Body of pancreas (tissue), 4 donors: ENCODE results near the gene CMTM5. TPM values are rescaled to one million over a fixed set of nuclear protein-coding genes. Genes with fewer than 3 reads are reported as not detected.

Source experiments
- ATAC-seq: fragments of 150-250 bp; one replicate; pipeline ENCODE4 v1.9.1; 2016
- DNase-seq, 4 donors: peaks; one replicate each; pipeline ENCODE4 v3.0.0-alpha.2; 2019
- H3K27ac ChIP-seq, 4 donors: fragments of 200-600 bp; sonication (generic); 1 replicate in 3 of 4; 2 replicates in 1 of 4; pipeline versions ENCODE4 v1.5.1 to v1.6.1; 2016 to 2019; ENCODE audit warnings: mild to moderate bottlenecking in 1 of 4, mixed read lengths in 1 of 4, moderate library complexity in 1 of 4
- H3K27me3 ChIP-seq, 2 donors: fragments of 200-600 bp; sonication (generic); one replicate each; pipeline ENCODE4 v1.6.0; 2016; ENCODE audit warnings: mild to moderate bottlenecking in 1 of 2
- H3K36me3 ChIP-seq, 2 donors: fragments of 200-600 bp; sonication (generic); replicated peaks in 1 of 2; 2 replicates each; pipeline ENCODE4 v1.5.1; 2016; ENCODE audit warnings: low read depth in 2 of 2; ENCODE audit not compliant: insufficient read depth in 1 of 2
- H3K4me1 ChIP-seq: fragments of 200-600 bp; sonication (generic); one replicate; pipeline ENCODE4 v1.6.0; 2016
- H3K4me3 ChIP-seq, 2 donors: fragments of 200-600 bp; sonication (generic); 1 replicate in 1 of 2; 2 replicates in 1 of 2; pipeline ENCODE4 v1.5.1; 2016 to 2019
- H3K9me3 ChIP-seq, 3 donors: fragments of 200-600 bp; sonication (generic); 1 replicate in 2 of 3; 2 replicates in 1 of 3; pipeline ENCODE4 v1.5.1; 2016
- CTCF ChIP-seq, 7 experiments: fragments of 450-650 bp in 4 of 7; fragments of 200-600 bp in 3 of 7; sonication (generic) in 3 of 7; IDR thresholded peaks; one replicate each; pipeline ENCODE4 v1.5.1; 2016 to 2019; ENCODE audit warnings: antibody characterized with exemption in 7 of 7
- POLR2A ChIP-seq, 3 donors: fragments of 450-650 bp; IDR thresholded peaks; one replicate each; pipeline ENCODE4 v1.6.1; 2016; ENCODE audit warnings: antibody characterized with exemption in 3 of 3, mild to moderate bottlenecking in 2 of 3
- WGBS, 2 donors: methylation state at CpG; one replicate each; pipeline ENCODE4 v1.1.5; 2017; 5-methylcytosine and 5-hydroxymethylcytosine counted together
- intact Hi-C: fragments of 100-400 bp; cut with DNase I; formaldehyde crosslinking; loops from one replicate; pipeline ENCODE4 v1.15.1; 2023
- total RNA-seq, 2 donors: library from RNA; depleted of rRNA; stranded (reverse); fragments of >200 nt; gene quantifications; one replicate each; pipeline ENCODE4 v1.1.0, GENCODE V29; 2016

Gene CMTM5
- total RNA-seq, 2 donors from 2014 or later = not detected

GRCh38 chr14:23348297-23348655 lies 28.6 kb upstream of the CMTM5 start:
- WGBS, 2 donors = 89 to 91% methylated on average over 6 of the region's 6 CpGs
- intact Hi-C loops = no loop called here
- Histone ChIP-seq H3K27me3 (no peaks in the 10 kb centered on the region), H3K4me1 (peaks cover 16% of the 10 kb centered on the region), H3K27ac (no peak overlapping the region), H3K36me3 (no peaks in the 10 kb centered on the region), H3K4me3 (no peak overlapping the region), H3K9me3 (no peaks in the 10 kb centered on the region)
- DNase-seq (no peak), ATAC-seq (no peak)
- TF ChIP-seq CTCF (IDR thresholded peaks at IDR 0.05) (no peak), POLR2A (IDR thresholded peaks at IDR 0.05) (no peak)

GRCh38 chr14:23349156-23349845 lies 27.5 kb upstream of the CMTM5 start:
- Histone ChIP-seq H3K4me1 (peaks cover 16% of the 10 kb centered on the region), H3K27ac (no peak overlapping the region), H3K4me3 (no peak overlapping the region), H3K27me3 (no peaks in the 10 kb centered on the region), H3K9me3 (no peaks in the 10 kb centered on the region), H3K36me3 (no peaks in the 10 kb centered on the region)
- DNase-seq (no peak), ATAC-seq (no peak)
- 75 to 85% methylated on average over 8 of the region's 8 CpGs for WGBS, 2 donors
- no peak for TF ChIP-seq POLR2A (IDR thresholded peaks at IDR 0.05)
- TF ChIP-seq CTCF (IDR thresholded peaks at IDR 0.05) = no peak
- intact Hi-C loops = no loop called here

- Histone ChIP-seq H3K4me3 (peak overlapping the region; percentile 42 to 80), H3K4me1 (peaks cover 16% of the 10 kb centered on the region), H3K36me3 (no peaks in the 10 kb centered on the region), H3K27me3 (no peaks in the 10 kb centered on the region), H3K27ac (no peak overlapping the region), H3K9me3 (no peaks in the 10 kb centered on the region)
- TF ChIP-seq POLR2A (IDR thresholded peaks at IDR 0.05) (no peak), CTCF (IDR thresholded peaks at IDR 0.05) (no peak)
- peak in 1 of 4 donors; percentile 20 for DNase-seq
- intact Hi-C loops = no loop called here
- ATAC-seq = peak; percentile 34
- WGBS, 2 donors = 15 to 33% methylated on average over 8 to 59 of the region's 61 CpGs
Observed at GRCh38 chr14:23351681-23352505, 25.0 kb upstream of the CMTM5 start.

- no peaks in the 10 kb centered on the region for H3K27me3 ChIP-seq
- H3K36me3 ChIP-seq = no peaks in the 10 kb centered on the region
- TF ChIP-seq CTCF (IDR thresholded peaks at IDR 0.05) (peak in 2 of 7 experiments; percentile 5 to 8), POLR2A (IDR thresholded peaks at IDR 0.05) (peak; percentile 46 to 69 (median 55))
- DNase-seq (peak; percentile 66 to 78 (median 76)), ATAC-seq (peak; percentile 87)
- H3K27ac ChIP-seq = peak within 1 kb of the TSS in 3 of 4 donors; percentile 16 to 29 (median 19)
- peaks cover 16% of the 10 kb centered on the region for H3K4me1 ChIP-seq
- H3K4me3 ChIP-seq = peak within 1 kb of the TSS; percentile 42 to 80
- intact Hi-C loops = no loop called here
- no peaks in the 10 kb centered on the region for H3K9me3 ChIP-seq
- WGBS, 2 donors = 1% methylated on average over 16 to 41 of the region's 42 CpGs
Observed at GRCh38 chr14:23352506-23353432, 24.1 kb upstream of the CMTM5 start, which contains the start of gene SLC22A17. SLC22A17 (minus strand) TSS chr14:23352887.
